SIG-M5 treated with dmso at 0.1 percent for 504 hours (cell line): ENCODE data around the gene ARHGAP19.

Source experiments
- DNase-seq: peaks from one replicate; lab custom pipeline; 2025; ENCODE audit not compliant: unreplicated experiment; lab: John Stamatoyannopoulos, UW

ARHGAP19 gene

DNA sequence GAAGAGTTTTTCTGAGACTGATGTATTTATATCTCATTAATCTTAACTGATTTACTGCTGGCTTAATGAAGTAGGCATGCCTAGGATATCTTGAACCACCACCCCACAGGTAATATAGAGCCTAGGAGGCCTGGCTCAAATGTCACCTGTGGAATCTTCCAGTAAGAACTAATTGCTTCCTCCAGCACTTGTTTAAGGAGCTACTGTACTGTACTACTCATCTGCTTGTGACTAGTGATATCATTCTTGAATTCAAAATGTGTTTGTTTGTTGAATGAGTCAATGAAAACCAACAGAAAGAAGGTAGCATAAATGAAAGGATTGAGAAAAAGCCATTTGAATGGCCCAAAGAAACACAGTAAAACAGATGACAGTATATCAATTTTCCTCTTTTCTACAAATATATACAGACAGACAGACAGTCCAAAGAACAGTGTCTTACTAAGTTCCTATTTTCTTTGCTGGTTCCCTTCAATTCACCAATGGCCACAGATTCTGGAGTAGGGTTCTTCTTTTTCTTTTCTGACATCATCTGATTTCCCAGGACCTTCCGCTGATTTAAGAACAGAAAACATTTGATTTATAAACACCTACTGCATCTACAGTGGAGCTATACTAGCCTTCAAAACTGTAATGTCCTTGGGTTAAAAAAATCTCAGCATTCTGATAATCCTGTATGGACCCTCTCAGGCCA is 63.0 kb downstream of the ARHGAP19 start:
- DNase-seq: no peak

DNA sequence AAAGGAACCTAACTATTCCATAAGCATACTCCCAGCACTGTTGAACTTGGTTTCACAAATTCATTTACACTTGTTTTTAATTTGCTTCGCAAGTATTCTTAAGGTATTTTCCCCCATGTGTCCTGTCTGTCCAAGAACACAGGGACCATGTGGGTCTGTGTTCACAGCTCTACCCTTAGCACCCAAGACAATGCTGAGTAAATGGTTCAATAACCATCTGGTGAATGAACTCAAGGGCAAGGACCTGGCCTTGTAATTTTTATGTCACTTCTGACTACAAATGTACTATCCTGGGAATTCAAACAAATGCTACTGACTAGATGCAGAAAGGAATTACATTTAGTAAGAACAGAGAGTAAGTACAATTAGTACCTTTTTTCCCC is 63.7 kb downstream of the ARHGAP19 start:
- no peak for DNase-seq

DNA sequence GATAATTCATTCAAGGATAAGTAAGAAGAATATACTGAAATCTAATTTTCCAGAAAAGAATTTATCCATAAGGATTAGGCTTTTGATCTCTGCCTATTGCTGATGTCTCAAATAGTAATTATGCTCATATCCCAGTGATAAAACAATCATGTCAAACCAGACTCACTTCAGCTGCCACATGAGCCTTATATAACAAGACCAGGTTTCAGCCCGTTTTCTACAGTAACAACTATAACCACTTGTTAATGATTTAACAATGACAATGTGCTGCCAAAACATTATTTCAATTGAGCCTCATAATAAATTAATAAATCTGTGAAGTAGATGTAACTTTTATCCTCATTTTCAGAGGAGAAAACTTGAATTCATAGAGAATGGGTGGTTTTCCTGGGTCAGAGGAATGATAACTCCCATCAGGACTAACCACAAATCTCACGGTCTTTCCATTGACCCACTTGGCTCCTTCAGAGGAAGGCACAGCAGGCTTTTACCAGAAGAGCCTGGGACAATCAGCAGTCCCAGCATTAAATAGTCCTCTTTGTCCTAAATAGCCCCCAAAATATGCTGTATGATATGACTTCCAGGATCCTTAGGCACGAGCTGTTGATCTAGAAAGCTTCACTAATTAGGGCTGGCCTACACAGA is 64.2 kb downstream of the ARHGAP19 start:
- no peak for DNase-seq

DNA sequence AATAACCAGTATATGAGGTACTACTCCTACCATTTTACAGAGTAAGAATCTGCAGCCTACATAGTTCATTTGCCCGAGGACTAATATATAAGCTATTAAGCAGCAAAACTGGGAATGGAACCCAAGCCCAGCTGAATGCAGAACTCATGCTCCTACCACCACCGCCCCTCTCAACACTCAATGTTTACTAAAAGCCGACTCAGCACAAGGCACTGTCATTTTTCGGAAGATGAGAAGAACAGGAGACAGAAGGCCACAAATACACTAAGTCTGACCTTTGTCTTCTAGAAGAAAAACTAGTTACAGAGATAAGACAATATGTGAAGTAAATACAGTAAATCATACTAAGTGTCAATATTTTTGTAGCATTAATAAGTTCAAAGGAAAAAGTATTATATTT is 66.0 kb downstream of the ARHGAP19 start:
- no peak for DNase-seq

DNA sequence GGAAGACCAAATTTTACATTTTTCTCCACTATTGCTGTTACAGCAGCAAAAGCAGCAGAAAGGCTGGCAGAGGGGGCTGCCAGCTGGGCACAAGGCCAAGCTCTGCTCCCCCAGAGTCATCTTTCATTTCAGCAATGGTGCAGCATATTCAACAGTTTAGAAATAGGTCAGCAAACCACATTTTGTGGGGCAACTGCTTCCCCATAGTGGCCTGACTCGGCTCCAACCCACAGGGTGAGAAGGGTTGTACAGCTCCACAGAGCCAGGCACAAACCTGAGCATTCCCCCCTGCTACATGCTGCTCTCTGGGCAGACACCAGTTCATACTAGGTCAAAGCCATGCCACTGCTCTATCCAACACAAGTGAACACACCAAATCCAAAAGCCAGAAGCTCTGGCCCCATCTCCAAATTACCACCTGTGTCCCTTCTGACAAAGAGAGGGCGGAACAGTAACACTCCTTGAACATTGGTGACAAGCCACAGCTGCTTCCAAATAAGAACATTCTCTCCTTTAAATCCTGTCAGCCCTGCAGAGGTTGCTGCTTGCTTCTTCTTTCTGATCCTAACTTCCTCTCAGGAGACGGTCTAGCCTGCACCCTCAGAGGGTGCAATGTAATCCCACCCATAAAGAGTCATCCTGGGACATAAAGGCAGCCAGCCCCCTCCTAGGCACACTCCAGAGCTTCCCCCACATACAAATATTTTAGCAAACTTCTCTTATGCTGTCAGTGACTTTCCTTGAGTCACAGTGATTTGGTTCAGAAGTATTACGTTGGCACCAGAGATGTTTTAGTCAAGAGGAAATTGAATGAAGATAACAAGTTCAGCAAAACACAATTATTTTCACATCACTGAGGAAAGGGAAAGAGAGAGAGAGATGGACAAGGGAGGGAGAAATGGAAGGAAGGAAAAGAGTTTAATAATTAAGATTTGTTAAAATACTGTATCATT is 67.7 kb downstream of the ARHGAP19 start:
- peak; percentile 13 for DNase-seq

DNA sequence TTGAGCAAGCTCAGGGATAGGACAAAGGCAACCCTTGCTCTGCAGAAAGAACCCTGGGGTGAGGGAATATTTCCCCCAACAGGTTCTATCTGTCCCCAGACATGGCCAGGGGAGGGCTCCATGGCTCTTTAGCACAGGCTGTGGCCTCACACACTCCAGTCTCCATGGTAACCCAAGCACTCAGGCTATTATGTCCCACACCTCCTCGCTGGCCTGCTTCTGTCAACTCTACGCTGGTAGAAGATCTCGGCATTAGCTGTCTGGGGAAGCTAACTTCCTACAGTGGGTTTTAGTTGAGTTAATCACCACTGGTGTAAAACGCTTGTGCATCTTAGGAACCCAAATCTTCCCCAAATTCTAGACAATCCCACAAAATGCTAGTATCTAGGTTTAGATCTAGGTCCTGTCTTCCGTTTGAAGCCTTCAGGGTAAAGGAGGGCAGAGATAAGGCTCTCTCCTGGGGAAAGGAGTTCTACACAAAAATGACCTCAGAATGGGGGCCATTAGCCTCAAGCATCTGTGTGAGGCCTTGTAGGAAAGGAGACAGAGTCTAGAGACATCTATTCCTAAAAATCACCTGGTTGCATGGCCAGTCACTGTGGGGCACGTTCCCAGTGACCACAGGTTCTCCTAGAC is 70.0 kb downstream of the ARHGAP19 start:
- DNase-seq: no peak

DNA sequence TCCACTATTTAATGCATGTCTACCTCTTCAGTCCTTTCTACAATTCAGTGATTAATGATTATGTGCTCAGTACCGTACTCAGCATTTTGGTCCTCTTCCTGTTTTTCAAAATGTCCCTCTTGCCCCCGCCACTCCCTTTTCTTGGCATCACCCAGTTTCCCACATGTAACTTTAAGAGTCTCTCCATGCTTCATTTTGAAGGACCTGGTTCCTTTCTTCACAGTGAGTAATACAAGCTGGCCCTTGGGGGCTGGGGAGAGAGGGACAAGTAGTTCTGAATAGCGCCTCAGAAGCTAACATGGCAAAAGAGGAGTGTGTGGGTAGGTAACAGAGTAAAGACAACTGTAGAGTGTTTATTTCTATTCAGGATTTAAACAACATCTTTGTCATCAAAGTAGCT is 72.1 kb downstream of the ARHGAP19 start:
- DNase-seq: no peak

DNA sequence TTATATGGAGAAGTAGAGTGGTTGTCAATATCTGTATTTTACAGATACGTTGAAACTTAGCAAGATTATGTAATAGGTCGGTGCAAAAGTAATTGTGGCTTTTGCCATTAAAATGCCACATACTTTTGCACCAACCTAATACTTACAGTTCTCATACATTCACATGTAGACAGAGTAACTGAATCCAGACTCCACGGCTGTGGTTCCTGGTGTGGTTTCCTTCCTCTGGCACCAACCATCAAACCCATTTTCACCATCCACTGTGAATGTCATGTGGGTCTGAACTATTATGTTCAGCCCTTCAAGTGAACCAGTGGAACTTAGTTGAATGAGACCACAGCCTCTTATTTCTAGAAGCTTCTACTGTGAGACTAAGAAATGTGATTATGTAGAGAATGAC is 75.1 kb downstream of the ARHGAP19 start:
- DNase-seq: peak; percentile 15

DNA sequence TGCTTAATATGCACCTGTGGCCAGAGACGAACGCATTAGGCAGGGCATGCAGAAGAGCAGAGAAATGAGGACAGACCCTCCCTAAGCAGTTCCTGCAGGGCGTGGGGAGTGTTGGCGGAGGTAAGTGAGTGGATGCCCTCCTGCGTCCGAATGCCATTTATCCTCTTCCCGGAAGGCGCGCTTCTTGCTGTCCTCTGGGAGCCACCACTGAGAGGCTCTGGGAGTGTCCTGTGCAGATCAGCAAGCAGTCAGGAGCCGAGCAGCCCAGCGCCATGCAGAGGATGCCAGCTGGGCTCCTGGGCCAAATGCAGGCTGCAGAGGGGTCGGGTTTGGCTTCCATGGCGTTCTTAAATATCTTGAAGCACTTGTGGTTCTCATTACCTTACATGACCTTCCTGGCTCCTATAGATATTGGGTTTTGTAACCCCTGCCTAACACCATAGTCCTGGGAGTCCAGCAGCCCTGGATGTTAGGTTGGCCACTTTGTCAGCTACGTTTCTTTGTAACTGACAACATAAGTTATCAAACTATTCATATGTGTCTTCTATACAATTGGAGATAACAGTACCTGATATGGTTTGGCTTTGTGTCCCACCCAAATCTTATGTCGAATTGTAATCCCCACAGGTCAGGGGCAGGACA is 76.7 kb downstream of the ARHGAP19 start:
- DNase-seq: no peak

DNA sequence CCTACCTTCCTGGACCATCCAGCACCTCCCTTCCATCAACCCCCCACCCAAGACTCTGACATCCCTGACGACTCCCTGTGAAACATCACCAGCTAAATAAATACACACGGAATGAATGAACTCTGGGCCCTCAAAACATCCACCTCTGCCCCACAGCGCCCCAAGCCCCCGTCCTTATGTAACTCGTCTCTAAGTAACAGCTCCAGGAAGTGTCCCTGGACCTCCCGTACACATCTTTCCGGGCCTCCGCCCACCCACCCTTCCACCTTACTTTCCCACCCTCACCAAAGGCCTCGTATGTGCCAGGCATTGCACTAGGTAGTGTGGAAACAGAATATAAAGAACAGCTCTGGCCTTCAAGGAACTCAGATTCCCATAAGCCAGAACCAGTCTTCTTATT is 79.0 kb downstream of the ARHGAP19 start:
- DNase-seq: no peak

DNA sequence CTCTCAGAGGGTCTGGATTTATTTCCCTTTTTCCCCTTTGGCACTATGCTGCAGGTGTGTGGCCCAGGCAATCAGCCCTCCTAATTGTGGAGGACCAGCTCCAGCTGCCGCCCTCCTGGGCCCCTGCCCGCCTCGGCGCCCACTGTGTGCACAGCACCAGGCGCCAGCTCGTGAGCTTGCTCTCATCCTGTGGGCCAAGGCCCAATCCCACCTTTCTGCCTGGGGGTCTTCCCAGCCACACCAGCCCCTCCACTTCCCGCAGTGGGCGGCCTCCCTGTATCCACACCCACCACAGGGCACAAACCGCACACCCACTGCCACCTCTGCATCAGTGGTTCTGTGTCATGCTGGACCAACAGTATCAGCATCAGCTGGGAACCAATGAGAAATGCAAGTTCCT is 81.2 kb downstream of the ARHGAP19 start:
- no peak for DNase-seq

DNA sequence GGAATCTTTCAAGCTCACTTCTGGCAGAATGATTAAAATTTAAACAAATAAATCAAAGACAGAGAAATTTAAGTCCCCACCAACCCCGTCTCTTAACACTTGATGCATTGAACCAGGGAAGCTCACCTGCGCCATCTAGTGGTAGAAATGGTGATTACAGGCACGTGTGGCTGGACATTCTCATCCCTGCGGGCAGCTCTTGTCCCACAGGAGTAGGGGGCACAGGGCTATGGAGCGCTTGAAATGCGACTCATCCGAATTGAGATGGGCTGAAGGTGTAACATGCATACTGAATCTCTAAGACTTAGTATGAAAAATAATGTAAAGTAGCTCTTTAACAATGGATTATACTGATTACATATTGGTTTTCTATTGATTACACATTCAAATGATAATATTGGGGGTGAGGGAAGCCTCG is 81.9 kb downstream of the ARHGAP19 start:
- DNase-seq: peak; percentile 53

DNA sequence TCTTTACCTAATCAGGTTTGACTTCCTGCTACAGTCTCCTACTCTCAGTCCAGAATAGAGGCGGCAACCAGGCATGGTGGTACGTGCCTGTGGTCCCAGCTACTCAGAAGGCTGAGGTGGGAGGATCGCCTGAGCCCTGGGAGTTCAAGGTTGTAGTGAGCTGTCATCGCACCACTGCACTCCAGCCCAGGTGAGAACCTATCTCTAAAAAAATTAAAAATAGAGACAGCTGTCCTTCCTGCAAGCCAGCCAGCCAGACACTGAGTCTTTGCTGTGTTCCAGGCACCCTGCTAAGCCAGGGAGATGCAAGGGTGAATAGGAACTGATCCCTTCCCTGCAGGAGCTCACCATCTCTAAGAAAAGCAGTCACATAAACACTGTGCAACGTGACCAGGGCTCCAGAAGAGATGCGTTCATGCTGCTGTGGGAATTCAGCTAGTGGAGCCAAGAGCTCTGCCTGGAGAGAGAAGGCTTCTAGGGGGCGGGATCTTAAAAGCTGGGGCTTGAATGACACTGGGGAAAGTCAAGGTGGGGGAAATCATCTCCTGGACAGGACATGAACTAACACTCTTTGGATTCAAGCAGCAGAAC is 84.6 kb downstream of the ARHGAP19 start:
- no peak for DNase-seq

DNA sequence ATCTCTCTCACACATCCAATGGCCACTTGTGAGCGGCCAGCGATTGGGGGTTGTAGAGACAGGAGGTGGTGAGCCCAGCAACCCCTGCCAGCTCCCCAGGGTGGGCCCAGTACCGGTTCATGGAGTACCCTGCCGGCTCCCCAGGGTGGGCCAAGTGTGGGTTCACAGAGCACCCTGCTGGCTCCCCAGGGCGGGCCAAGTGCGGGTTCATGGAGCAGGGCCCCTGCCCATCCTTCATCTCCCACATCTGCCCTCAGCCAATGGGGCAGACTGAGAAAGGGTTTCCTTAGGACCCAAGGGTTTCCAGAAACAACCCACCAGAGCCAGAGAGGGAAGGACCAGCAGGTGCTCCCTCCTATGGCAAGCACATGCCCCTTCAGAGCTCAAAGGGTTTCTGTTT is 85.3 kb downstream of the ARHGAP19 start:
- DNase-seq: no peak

DNA sequence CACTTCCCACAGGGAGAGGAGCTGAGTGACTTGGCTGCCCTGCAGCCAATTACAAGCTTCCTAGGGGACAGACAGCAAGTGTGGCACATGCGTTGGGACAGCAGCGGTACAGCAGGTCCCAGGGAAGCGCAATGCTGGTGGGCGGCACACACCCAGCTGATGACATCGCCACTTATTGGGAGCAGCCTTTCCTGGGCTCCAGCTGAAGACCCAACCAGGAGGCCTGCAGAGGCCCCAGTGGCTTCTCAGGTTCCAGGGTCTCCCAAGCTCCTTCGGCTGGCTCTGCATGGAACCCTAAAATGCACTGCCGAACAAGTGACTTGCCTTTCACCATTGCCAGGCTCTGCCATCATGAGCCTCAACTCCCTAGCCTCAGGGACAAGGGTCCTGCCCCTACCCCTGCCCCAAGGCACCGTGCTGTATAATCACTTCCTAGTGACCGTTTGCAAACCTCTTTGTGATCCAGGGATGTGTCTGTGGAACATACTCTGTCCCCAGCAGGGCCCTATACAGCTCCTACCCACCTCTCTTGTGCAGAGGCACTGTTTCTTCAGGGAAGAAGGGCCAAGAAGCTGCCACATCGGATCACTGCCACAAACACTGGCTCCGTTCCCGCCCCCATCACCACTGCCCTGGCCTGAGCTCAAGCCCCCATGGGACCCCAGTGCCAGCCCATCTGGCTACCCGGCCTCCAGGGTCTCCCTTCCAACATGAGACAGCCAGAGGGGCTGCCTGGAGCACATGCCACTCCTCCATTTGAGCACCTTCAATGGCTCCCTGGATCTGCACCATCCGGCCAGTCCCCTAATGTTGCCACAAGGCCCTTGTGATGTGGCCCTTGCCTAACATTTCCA is 87.4 kb downstream of the ARHGAP19 start:
- no peak for DNase-seq

DNA sequence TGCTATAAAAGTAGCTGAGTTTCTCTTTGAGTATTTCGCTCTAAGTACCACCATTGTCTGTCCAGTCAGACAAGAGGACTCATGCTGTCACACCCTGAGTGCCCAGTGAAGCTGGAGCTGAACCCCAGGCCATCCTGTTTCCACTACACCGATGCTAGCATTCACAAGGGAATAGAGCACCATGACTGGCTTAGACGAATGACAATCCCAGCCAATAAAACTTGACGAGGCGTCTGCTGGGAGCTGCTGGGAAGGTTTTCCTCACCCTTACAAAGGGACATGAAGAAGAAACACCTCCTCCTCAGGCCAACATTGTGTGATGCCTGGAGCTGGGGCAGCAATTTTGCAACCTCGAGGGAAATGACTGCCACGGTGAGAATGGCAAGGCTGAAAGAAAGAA is 89.2 kb downstream of the ARHGAP19 start:
- no peak for DNase-seq

DNA sequence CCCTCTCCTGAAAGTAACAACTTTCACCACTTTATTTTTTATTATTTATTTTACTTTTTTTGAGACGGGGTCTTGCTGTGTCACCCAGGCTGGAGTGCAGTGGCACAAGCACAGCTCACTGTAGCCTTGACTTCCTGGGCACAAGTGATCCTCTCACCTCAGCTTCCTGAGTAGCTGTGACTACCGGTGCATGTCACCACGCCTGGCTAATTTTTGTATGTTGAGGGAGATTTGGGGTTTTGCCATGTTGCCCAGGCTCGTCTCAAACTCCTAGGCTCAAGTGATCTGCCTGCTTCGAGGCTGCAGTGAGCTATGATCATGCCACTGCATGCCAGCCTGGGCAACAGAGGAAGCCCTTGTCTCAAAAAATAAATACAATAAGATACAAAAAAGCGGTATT is 91.8 kb downstream of the ARHGAP19 start:
- DNase-seq: no peak

DNA sequence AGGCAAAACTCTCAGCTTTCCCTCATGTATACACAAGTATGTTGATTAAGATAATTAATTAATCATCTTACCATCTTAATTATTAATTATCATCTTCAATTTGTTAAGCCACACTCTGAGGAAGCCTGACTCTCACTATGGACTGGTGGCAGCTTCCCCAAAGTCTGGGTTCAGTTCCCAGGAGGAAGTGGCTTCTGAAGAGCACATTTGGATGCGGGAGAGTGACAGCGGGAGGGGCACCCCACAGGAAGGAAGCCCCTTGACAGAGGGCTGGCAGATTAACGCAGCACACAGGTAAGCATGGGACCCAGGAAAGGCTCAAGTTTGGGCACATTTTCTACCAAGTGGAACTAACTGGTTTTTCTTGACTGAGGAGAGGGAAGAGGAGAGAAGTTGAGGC is 93.3 kb downstream of the ARHGAP19 start:
- DNase-seq: no peak

DNA sequence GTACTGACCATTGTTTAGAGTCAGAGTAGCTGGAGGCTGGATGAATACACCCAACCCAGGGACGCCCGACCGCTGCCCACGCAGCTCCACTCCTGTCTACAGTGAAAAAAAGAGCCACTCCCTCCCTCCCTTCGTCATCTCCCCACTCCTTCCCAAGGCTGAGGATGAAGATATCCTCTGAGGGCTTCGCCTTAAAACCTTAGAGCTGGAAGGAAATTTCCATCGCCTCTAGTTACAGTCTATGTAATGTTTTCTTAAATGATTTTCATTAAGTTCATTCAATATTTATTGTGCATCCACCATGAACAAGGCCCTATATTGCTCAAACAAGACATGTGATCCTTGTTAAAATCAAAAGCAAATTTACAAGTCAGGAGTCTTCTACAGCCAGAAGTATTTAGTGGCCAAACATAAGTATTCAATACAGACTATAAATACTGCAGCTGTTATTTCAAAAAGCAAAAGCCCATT is 95.4 kb downstream of the ARHGAP19 start:
- DNase-seq: no peak
